Measurements from ENCODE around the gene RNF222. TPM values are rescaled to one million over a fixed set of nuclear protein-coding genes. Genes with fewer than 3 reads are reported as not detected.

The RNF222 gene
- total and polyA plus RNA-seq, 7 donors: 0.03 TPM; not detected in 6

DNA sequence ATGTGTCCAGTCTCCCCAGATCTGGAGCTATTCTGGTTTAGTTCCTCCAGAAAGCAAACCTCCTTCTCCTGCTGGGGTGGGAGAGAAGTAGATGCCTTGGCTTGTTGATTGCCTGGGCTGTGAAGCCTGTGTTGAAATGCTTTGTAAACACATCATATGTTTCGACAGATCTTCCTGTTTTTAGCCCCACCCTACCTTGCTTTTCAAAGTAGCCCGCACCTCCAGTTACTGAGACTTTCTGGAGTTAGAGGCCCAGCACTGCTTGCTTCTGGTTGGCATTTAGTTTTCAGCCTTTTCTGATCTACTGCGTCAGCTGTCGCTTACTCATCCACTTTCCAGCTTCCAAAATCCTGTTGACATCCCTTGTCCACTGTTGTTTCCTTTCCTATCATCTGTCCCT is 20.2 kb upstream of the RNF222 start:
- no peaks in the 10 kb centered on the region for H3K36me3 ChIP-seq
- intact Hi-C loops (cut with DNase I): no loop called here
- WGBS, 2 donors: 81 to 82% methylated on average over 4 of the region's 4 CpGs
- no peaks in the 10 kb centered on the region for H3K9me3 ChIP-seq
- no peak for DNase-seq
- TF ChIP-seq POLR2A (IDR thresholded peaks at IDR 0.05): no peak
- TF ChIP-seq POLR2AphosphoS5 (IDR thresholded peaks at IDR 0.05): no peak
- no peak for TF ChIP-seq CTCF (IDR thresholded peaks at IDR 0.05)
- no peak for TF ChIP-seq EP300 (IDR thresholded peaks at IDR 0.05)
- H3K4me1 ChIP-seq: no peaks in the 10 kb centered on the region
- H3K4me3 ChIP-seq: no peak overlapping the region
- no peak overlapping the region for H3K27ac ChIP-seq
- peaks cover 0 to 3% (median 0%) of the 10 kb centered on the region in 3 donors for H3K27me3 ChIP-seq

DNA sequence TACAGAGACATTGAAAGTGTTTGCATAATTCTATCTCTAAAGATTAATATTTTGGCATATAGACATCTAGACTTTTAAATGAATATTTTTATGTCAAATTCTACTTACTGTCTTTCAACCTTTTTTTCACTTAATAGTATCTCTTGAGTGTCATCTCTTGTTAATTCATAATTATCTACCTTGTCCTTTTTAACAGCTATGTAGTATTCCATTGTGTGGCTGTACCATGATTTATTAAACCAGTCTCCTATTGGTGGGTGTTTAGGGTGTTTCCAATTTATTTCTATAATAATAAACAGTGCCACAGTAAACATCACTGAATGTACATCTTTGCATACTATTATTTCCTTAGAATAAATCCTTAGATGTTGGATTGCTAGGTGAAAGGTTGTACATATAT is 16.3 kb upstream of the RNF222 start:
- H3K36me3 ChIP-seq: no peaks in the 10 kb centered on the region
- no peak for TF ChIP-seq POLR2A (IDR thresholded peaks at IDR 0.05)
- no peak for TF ChIP-seq CTCF (IDR thresholded peaks at IDR 0.05)
- no peak for TF ChIP-seq POLR2AphosphoS5 (IDR thresholded peaks at IDR 0.05)
- TF ChIP-seq EP300 (IDR thresholded peaks at IDR 0.05): no peak
- H3K4me1 ChIP-seq: peaks cover 0 to 8% (median 0%) of the 10 kb centered on the region in 4 donors
- H3K4me3 ChIP-seq: no peak overlapping the region
- no peaks in the 10 kb centered on the region for H3K9me3 ChIP-seq
- DNase-seq: no peak
- intact Hi-C loops (cut with DNase I): no loop called here
- peaks cover 0 to 3% (median 0%) of the 10 kb centered on the region in 3 donors for H3K27me3 ChIP-seq
- no peak overlapping the region for H3K27ac ChIP-seq

DNA sequence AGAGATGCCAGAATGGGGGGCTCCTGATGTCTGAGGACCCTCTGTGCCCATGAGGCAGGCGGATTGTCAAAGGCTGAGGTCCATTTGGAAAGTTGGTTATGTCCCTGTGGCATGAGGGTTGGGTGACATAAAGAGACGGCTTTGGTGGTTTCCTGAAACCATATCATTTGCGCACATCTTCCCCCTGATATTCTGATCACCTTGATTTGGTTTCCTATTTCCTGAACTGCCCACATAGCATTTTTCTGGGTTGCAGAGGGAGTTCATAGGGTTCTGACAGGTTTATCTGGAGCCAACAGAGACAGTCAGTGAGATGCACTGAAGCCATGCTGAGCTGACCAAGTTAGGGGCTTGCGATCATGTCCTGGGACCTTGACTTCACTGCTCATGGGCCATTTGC is 15.7 kb upstream of the RNF222 start:
- Histone ChIP-seq H3K36me3 (no peaks in the 10 kb centered on the region), H3K27me3 (peaks cover 0 to 3% (median 0%) of the 10 kb centered on the region in 3 donors), H3K9me3 (no peaks in the 10 kb centered on the region), H3K4me1 (peaks cover 0 to 8% (median 0%) of the 10 kb centered on the region in 4 donors), H3K4me3 (no peak overlapping the region), H3K27ac (no peak overlapping the region)
- 57 to 81% methylated on average over 4 of the region's 4 CpGs for WGBS, 2 donors
- TF ChIP-seq CTCF (IDR thresholded peaks at IDR 0.05): no peak
- no peak for TF ChIP-seq POLR2AphosphoS5 (IDR thresholded peaks at IDR 0.05)
- no peak for TF ChIP-seq EP300 (IDR thresholded peaks at IDR 0.05)
- no peak for TF ChIP-seq POLR2A (IDR thresholded peaks at IDR 0.05)
- no peak for DNase-seq
- intact Hi-C loops (cut with DNase I): no loop called here

GRCh38 chr17:8412089-8412488 is 14.5 kb upstream of the RNF222 start:
- H3K36me3 ChIP-seq: no peaks in the 10 kb centered on the region
- H3K27ac ChIP-seq: no peak overlapping the region
- H3K4me1 ChIP-seq: peaks cover 0 to 8% (median 0%) of the 10 kb centered on the region in 4 donors
- H3K27me3 ChIP-seq: peaks cover 0 to 3% (median 0%) of the 10 kb centered on the region in 3 donors
- DNase-seq: no peak
- TF ChIP-seq POLR2A (IDR thresholded peaks at IDR 0.05): no peak
- TF ChIP-seq CTCF (IDR thresholded peaks at IDR 0.05): no peak
- TF ChIP-seq POLR2AphosphoS5 (IDR thresholded peaks at IDR 0.05): no peak
- TF ChIP-seq EP300 (IDR thresholded peaks at IDR 0.05): no peak
- H3K4me3 ChIP-seq: no peak overlapping the region
- 66 to 73% methylated on average over 5 of the region's 5 CpGs for WGBS, 2 donors
- H3K9me3 ChIP-seq: no peaks in the 10 kb centered on the region
- intact Hi-C loops (cut with DNase I): no loop called here

GRCh38 chr17:8410883-8411238 is 13.2 kb upstream of the RNF222 start:
- DNase-seq: no peak
- H3K9me3 ChIP-seq: no peaks in the 10 kb centered on the region
- H3K27ac ChIP-seq: no peak overlapping the region
- no peak overlapping the region for H3K4me3 ChIP-seq
- H3K27me3 ChIP-seq: peaks cover 0 to 3% (median 0%) of the 10 kb centered on the region in 3 donors
- no peaks in the 10 kb centered on the region for H3K36me3 ChIP-seq
- peaks cover 0 to 8% (median 0%) of the 10 kb centered on the region in 4 donors for H3K4me1 ChIP-seq
- TF ChIP-seq POLR2A (IDR thresholded peaks at IDR 0.05) (no peak), POLR2AphosphoS5 (IDR thresholded peaks at IDR 0.05) (no peak), EP300 (IDR thresholded peaks at IDR 0.05) (no peak), CTCF (IDR thresholded peaks at IDR 0.05) (no peak)
- intact Hi-C loops (cut with DNase I): loop anchor here (1.0 to 2.0 kb wide), 2 partner anchors 335 to 376 kb away; no protein-coding TSS in a partner anchor
- 78 to 97% methylated on average over 1 of the region's 1 CpG for WGBS, 2 donors
